Skeletal muscle tissue (tissue), 4 donors: Measurements from ENCODE around the gene CPLX1. TPM values are rescaled to one million over a fixed set of nuclear protein-coding genes. Genes with fewer than 3 reads are reported as not detected.

Experiments
- H3K27ac ChIP-seq: one replicate; pipeline ENCODE4 v1.7.0; 2013; ENCODE audit warnings: mild to moderate bottlenecking, low read depth, low read length, inconsistent platforms
- H3K27me3 ChIP-seq, 3 donors: one replicate each; pipeline ENCODE4 v1.7.0; 2013; ENCODE audit warnings: low read length in 3 of 3; ENCODE audit not compliant: control insufficient read depth in 3 of 3, insufficient read depth in 3 of 3
- H3K36me3 ChIP-seq, 3 donors: one replicate each; pipeline ENCODE4 v1.7.0; 2013; ENCODE audit warnings: low read length in 3 of 3; ENCODE audit not compliant: control insufficient read depth in 3 of 3, insufficient read depth in 3 of 3
- H3K4me1 ChIP-seq, 3 donors: one replicate each; pipeline ENCODE4 v1.7.0; 2013; ENCODE audit warnings: low read length in 3 of 3, mild to moderate bottlenecking in 3 of 3; ENCODE audit not compliant: control insufficient read depth in 3 of 3, insufficient read depth in 3 of 3
- H3K4me3 ChIP-seq, 3 donors: one replicate each; pipeline ENCODE4 v1.7.0; 2013; ENCODE audit warnings: low read length in 3 of 3
- H3K9ac ChIP-seq, 3 donors: one replicate each; pipeline ENCODE4 v1.7.0; 2013; ENCODE audit warnings: low read length in 3 of 3, mild to moderate bottlenecking in 3 of 3, moderate library complexity in 2 of 3, low read depth in 1 of 3
- H3K9me3 ChIP-seq, 3 donors: one replicate each; pipeline ENCODE4 v1.7.0; 2013; ENCODE audit warnings: low read length in 3 of 3; ENCODE audit not compliant: control insufficient read depth in 3 of 3
- total RNA-seq: library from RNA; depleted of rRNA; stranded (reverse); fragments of >200 nt; gene quantifications from one replicate; pipeline ENCODE4 v1.2.3, GENCODE V29; 2014
- donor health status: Osteomylitis.

The CPLX1 gene
- total RNA-seq, 1 donor from 2014 or later, result not detected

GRCh38 chr4:857461-857860 is 31.5 kb upstream of the CPLX1 start:
- Histone ChIP-seq H3K27ac (no peak overlapping the region), H3K4me3 (no peak overlapping the region), H3K9ac (no peak overlapping the region), H3K36me3 (peaks cover 44 to 54% (median 45%) of the 10 kb centered on the region in 3 donors), H3K9me3 (no peaks in the 10 kb centered on the region), H3K27me3 (no peaks in the 10 kb centered on the region), H3K4me1 (no peaks in the 10 kb centered on the region)

- Histone ChIP-seq H3K9me3 (no peaks in the 10 kb centered on the region), H3K27me3 (no peaks in the 10 kb centered on the region), H3K9ac (no peak overlapping the region), H3K27ac (no peak overlapping the region), H3K4me3 (no peak overlapping the region), H3K36me3 (peaks cover 39 to 45% (median 42%) of the 10 kb centered on the region in 3 donors), H3K4me1 (no peaks in the 10 kb centered on the region)
Observed at GRCh38 chr4:856225-856901, 30.4 kb upstream of the CPLX1 start.

GRCh38 chr4:855880-856224 is 29.9 kb upstream of the CPLX1 start:
- no peaks in the 10 kb centered on the region for H3K27me3 ChIP-seq
- no peaks in the 10 kb centered on the region for H3K4me1 ChIP-seq
- H3K4me3 ChIP-seq, result no peak overlapping the region
- H3K9me3 ChIP-seq, result no peaks in the 10 kb centered on the region
- H3K9ac ChIP-seq, result no peak overlapping the region
- H3K27ac ChIP-seq, result no peak overlapping the region
- peaks cover 40 to 41% (median 41%) of the 10 kb centered on the region in 3 donors for H3K36me3 ChIP-seq

- H3K36me3 ChIP-seq, result peaks cover 37 to 40% (median 38%) of the 10 kb centered on the region in 3 donors
- no peak overlapping the region for H3K9ac ChIP-seq
- no peaks in the 10 kb centered on the region for H3K9me3 ChIP-seq
- no peaks in the 10 kb centered on the region for H3K27me3 ChIP-seq
- H3K4me3 ChIP-seq, result no peak overlapping the region
- no peak overlapping the region for H3K27ac ChIP-seq
- H3K4me1 ChIP-seq, result no peaks in the 10 kb centered on the region
Observed at GRCh38 chr4:854356-854755, 28.4 kb upstream of the CPLX1 start.

GRCh38 chr4:853416-853781 is 27.5 kb upstream of the CPLX1 start:
- Histone ChIP-seq H3K36me3 (peaks cover 33 to 34% (median 34%) of the 10 kb centered on the region in 3 donors), H3K4me3 (no peak overlapping the region), H3K27ac (no peak overlapping the region), H3K4me1 (no peaks in the 10 kb centered on the region), H3K9me3 (no peaks in the 10 kb centered on the region), H3K9ac (no peak overlapping the region), H3K27me3 (no peaks in the 10 kb centered on the region)

- Histone ChIP-seq H3K27ac (no peak overlapping the region), H3K36me3 (peaks cover 21 to 29% (median 27%) of the 10 kb centered on the region in 3 donors), H3K4me3 (no peak overlapping the region), H3K27me3 (no peaks in the 10 kb centered on the region), H3K9ac (no peak overlapping the region), H3K9me3 (no peaks in the 10 kb centered on the region), H3K4me1 (no peaks in the 10 kb centered on the region)
Observed at GRCh38 chr4:851701-852430, 25.9 kb upstream of the CPLX1 start.

- Histone ChIP-seq H3K4me1 (no peaks in the 10 kb centered on the region), H3K9me3 (no peaks in the 10 kb centered on the region), H3K27ac (no peak overlapping the region), H3K36me3 (peaks cover 17 to 25% (median 23%) of the 10 kb centered on the region in 3 donors), H3K27me3 (no peaks in the 10 kb centered on the region), H3K4me3 (no peak overlapping the region), H3K9ac (no peak overlapping the region)
Observed at GRCh38 chr4:850323-850945, 24.5 kb upstream of the CPLX1 start.

- peaks cover 17 to 23% (median 20%) of the 10 kb centered on the region in 3 donors for H3K36me3 ChIP-seq
Observed at GRCh38 chr4:849478-850175, 23.7 kb upstream of the CPLX1 start.

GRCh38 chr4:848803-849477 is 23.0 kb upstream of the CPLX1 start:
- H3K9ac ChIP-seq, result no peak overlapping the region
- H3K4me1 ChIP-seq, result no peaks in the 10 kb centered on the region
- no peak overlapping the region for H3K27ac ChIP-seq
- no peak overlapping the region for H3K4me3 ChIP-seq
- no peaks in the 10 kb centered on the region for H3K9me3 ChIP-seq
- no peaks in the 10 kb centered on the region for H3K27me3 ChIP-seq
- H3K36me3 ChIP-seq, result peaks cover 17 to 23% (median 18%) of the 10 kb centered on the region in 3 donors

More at GRCh38 chr4:849478-850175, 23.7 kb upstream of the CPLX1 start:
- Histone ChIP-seq H3K4me1 (no peaks in the 10 kb centered on the region), H3K4me3 (no peak overlapping the region), H3K27me3 (no peaks in the 10 kb centered on the region), H3K27ac (no peak overlapping the region), H3K9ac (no peak overlapping the region), H3K9me3 (no peaks in the 10 kb centered on the region)
